Astrocyte (in vitro differentiated cells and primary cell): ENCODE measurements around the gene STAC2. TPM values are rescaled to one million over a fixed set of nuclear protein-coding genes. Genes with fewer than 3 reads are reported as not detected.

ENCODE experiments used
- DNase-seq: peaks from one replicate; pipeline ENCODE4 v3.0.0-alpha.2; 2010; ENCODE audit warnings: low read depth
- FAIRE-seq: peaks from 2 replicates; lab custom pipeline; 2011; peaks lifted over from hg19 to GRCh38; lab: Jason Lieb, UNC
- H2AFZ ChIP-seq: 2 replicates; pipeline ENCODE4 v1.6.0; 2012; ENCODE audit warnings: low read depth, low read length, inconsistent platforms
- H3K27ac ChIP-seq: 2 replicates; pipeline ENCODE4 v1.5.1; 2011; ENCODE audit warnings: low read depth, low read length, inconsistent platforms
- H3K27me3 ChIP-seq: 2 replicates; pipeline ENCODE4 v1.6.0; 2011; ENCODE audit warnings: low read length, inconsistent platforms; ENCODE audit not compliant: insufficient read depth
- H3K36me3 ChIP-seq: 2 replicates; pipeline ENCODE4 v1.5.1; 2011; ENCODE audit warnings: low read length, inconsistent platforms; ENCODE audit not compliant: insufficient read depth
- H3K4me1 ChIP-seq: 2 replicates; pipeline ENCODE4 v1.5.1; 2011; ENCODE audit warnings: low read length, inconsistent platforms; ENCODE audit not compliant: insufficient read depth
- H3K4me2 ChIP-seq: 2 replicates; pipeline ENCODE4 v1.6.0; 2012; ENCODE audit warnings: low read length, inconsistent platforms
- H3K4me3 ChIP-seq: 2 replicates; pipeline ENCODE4 v1.5.1; 2011; ENCODE audit warnings: low read depth, mild to moderate bottlenecking, low read length, inconsistent platforms; ENCODE audit not compliant: insufficient read depth
- H3K79me2 ChIP-seq: 2 replicates; pipeline ENCODE4 v1.6.0; 2012; ENCODE audit warnings: mild to moderate bottlenecking, low read length, inconsistent platforms; ENCODE audit not compliant: insufficient read depth
- H3K9ac ChIP-seq: 2 replicates; pipeline ENCODE4 v1.6.0; 2012; ENCODE audit warnings: mild to moderate bottlenecking, low read length, inconsistent platforms
- H3K9me3 ChIP-seq: 2 replicates; pipeline ENCODE4 v1.5.1; 2012; ENCODE audit warnings: low read depth, mild to moderate bottlenecking, low read length, inconsistent platforms; ENCODE audit not compliant: insufficient read depth
- H4K20me1 ChIP-seq: 2 replicates; pipeline ENCODE4 v1.6.0; 2012; ENCODE audit warnings: low read length, inconsistent platforms; ENCODE audit not compliant: insufficient read depth
- H3K27ac Mint-ChIP-seq: one replicate; pipeline ENCODE4 v1.8.0; 2021; ENCODE audit warnings: mild to moderate bottlenecking, mixed read lengths; ENCODE audit not compliant: unreplicated experiment
- H3K27me3 Mint-ChIP-seq: one replicate; pipeline ENCODE4 v1.8.0; 2021; ENCODE audit warnings: low read depth, mixed read lengths; ENCODE audit not compliant: unreplicated experiment
- H3K36me3 Mint-ChIP-seq: one replicate; pipeline ENCODE4 v1.8.0; 2021; ENCODE audit warnings: low read depth, mixed read lengths; ENCODE audit not compliant: unreplicated experiment
- H3K4me1 Mint-ChIP-seq: one replicate; pipeline ENCODE4 v1.8.0; 2021; ENCODE audit warnings: low read depth, mixed read lengths; ENCODE audit not compliant: unreplicated experiment
- H3K4me3 Mint-ChIP-seq: one replicate; pipeline ENCODE4 v1.8.0; 2021; ENCODE audit warnings: mild to moderate bottlenecking, moderate library complexity, mixed read lengths; ENCODE audit not compliant: unreplicated experiment
- H3K9me3 Mint-ChIP-seq: one replicate; pipeline ENCODE4 v1.8.0; 2021; ENCODE audit warnings: mild to moderate bottlenecking, mixed read lengths; ENCODE audit not compliant: unreplicated experiment
- EZH2 ChIP-seq: IDR thresholded peaks from 2 replicates; pipeline ENCODE4 v1.6.1; 2012; ENCODE audit warnings: mild to moderate bottlenecking, low read length, inconsistent platforms; ENCODE audit not compliant: insufficient read depth
- total RNA-seq: library from RNA; stranded (reverse); gene quantifications from 2 replicates; pipeline ENCODE4 v1.2.1, GENCODE V29; 2021
- TF ChIP-seq, protein P1 (sequence below): IDR thresholded peaks from 2 replicates; pipeline ENCODE4 v1.5.1; 2011; ENCODE audit warnings: low read depth, mild to moderate bottlenecking, inconsistent platforms, low read length, moderate library complexity; ENCODE audit not compliant: insufficient read depth

STAC2 gene
- total RNA-seq, 1 donor from 2014 or later: not detected

DNA sequence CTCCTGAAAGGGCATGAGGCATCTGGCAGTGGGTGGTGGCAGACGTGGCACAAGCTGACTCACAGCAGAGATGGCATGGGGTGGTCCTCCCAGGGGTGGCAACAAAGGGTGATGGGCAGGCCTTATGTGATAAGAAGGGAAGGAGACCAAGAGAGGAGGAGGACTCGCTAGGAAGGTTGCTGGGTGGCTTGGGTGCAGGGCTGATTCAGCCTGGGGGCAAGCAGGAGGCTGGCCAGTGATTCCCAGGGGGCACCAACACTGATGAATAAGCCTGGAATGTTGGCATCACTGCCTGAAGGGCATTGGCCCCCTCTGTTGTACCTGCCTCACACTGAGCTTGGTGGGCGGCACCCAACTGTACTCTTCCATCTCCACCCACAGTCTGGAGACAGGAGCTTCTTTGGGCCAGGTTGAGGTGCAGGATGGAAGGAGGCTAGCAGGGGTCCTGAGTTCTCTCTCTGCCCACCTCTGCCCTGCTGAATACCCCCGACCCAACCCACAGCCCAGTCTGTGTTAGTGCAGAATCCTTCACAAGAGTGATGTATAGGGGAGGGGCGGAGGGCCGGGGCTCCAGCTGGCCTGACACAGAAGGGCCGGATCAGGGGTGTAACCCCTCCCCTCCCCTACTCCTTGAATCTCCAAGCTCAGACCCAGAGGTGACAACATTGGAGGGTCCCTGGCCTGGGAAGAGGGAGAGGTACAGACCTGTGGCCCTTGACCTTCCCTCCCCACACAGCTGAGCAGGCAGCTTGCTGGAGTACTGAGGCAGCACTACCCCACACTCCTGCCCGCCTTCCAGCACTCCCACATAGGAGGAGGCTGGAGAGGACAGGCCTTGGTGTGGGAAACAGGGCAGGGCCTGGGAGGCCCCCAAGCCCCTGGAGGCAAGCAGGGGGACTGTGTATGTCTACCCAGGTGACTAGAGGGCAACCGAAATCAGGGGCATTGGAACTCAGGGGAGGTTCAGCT lies 2.6 kb downstream of the STAC2 start:
- no peaks in the 10 kb centered on the region for H3K36me3 Mint-ChIP-seq
- peaks cover 33% of the 10 kb centered on the region for H3K27me3 ChIP-seq

DNA sequence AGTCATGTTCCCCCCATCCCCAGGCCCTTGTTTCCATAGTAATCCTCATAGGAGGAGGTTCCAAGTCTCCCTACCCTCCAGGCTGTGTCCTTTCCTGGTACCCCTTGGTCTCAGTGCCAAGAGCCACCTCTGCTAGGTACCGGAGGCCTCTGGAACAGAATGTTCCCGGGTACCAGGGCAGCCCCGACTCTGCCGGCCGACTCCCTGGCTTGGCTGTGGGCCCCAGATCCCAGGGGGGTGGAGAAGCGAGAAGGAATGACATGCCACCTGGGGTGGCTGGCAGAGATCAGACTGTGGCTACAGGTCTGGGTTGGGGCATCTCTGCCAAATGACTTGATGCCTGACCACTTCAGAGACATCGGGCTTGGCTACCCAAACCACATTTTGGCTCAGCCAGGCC lies 3.6 kb downstream of the STAC2 start:
- no peak overlapping the region for H3K4me2 ChIP-seq
- H3K36me3 Mint-ChIP-seq: no peaks in the 10 kb centered on the region
- peaks cover 2% of the 10 kb centered on the region for H3K4me1 Mint-ChIP-seq
- H3K27ac ChIP-seq: no peak overlapping the region
- no peak for TF ChIP-seq EZH2
- TF ChIP-seq, protein P1, sequence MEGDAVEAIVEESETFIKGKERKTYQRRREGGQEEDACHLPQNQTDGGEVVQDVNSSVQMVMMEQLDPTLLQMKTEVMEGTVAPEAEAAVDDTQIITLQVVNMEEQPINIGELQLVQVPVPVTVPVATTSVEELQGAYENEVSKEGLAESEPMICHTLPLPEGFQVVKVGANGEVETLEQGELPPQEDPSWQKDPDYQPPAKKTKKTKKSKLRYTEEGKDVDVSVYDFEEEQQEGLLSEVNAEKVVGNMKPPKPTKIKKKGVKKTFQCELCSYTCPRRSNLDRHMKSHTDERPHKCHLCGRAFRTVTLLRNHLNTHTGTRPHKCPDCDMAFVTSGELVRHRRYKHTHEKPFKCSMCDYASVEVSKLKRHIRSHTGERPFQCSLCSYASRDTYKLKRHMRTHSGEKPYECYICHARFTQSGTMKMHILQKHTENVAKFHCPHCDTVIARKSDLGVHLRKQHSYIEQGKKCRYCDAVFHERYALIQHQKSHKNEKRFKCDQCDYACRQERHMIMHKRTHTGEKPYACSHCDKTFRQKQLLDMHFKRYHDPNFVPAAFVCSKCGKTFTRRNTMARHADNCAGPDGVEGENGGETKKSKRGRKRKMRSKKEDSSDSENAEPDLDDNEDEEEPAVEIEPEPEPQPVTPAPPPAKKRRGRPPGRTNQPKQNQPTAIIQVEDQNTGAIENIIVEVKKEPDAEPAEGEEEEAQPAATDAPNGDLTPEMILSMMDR: no peak
- no peak for DNase-seq
- peaks cover 6% of the 10 kb centered on the region for H3K4me1 ChIP-seq
- H3K27me3 Mint-ChIP-seq: peaks cover 51% of the 10 kb centered on the region
- H3K27me3 ChIP-seq: peaks cover 35% of the 10 kb centered on the region
- no peak overlapping the region for H3K9ac ChIP-seq
- H3K27ac Mint-ChIP-seq: no peak overlapping the region
- H3K9me3 Mint-ChIP-seq: no peaks in the 10 kb centered on the region
- no peaks in the 10 kb centered on the region for H3K36me3 ChIP-seq
- H3K4me3 ChIP-seq: no peak overlapping the region
- no peak for FAIRE-seq
- H4K20me1 ChIP-seq: no peaks in the 10 kb centered on the region
- H2AFZ ChIP-seq: no peak overlapping the region
- H3K4me3 Mint-ChIP-seq: no peak overlapping the region
- no peaks in the 10 kb centered on the region for H3K9me3 ChIP-seq
- no peaks in the 10 kb centered on the region for H3K79me2 ChIP-seq

More for the DNA sequence above, 2.6 kb downstream of the STAC2 start:
- Mint-ChIP-seq H3K27me3 (peaks cover 44% of the 10 kb centered on the region), H3K4me3 (no peak overlapping the region), H3K4me1 (peaks cover 2% of the 10 kb centered on the region), H3K9me3 (no peaks in the 10 kb centered on the region), H3K27ac (no peak overlapping the region)
- DNase-seq (no peak), FAIRE-seq (no peak)
- H4K20me1 ChIP-seq: no peaks in the 10 kb centered on the region
- H3K36me3 ChIP-seq: no peaks in the 10 kb centered on the region
- no peak overlapping the region for H2AFZ ChIP-seq
- no peaks in the 10 kb centered on the region for H3K79me2 ChIP-seq
- H3K27ac ChIP-seq: no peak overlapping the region
- H3K4me3 ChIP-seq: no peak overlapping the region
- H3K4me1 ChIP-seq: peaks cover 6% of the 10 kb centered on the region
- no peaks in the 10 kb centered on the region for H3K9me3 ChIP-seq
- H3K9ac ChIP-seq: no peak overlapping the region
- H3K4me2 ChIP-seq: no peak overlapping the region
- TF ChIP-seq, protein P1: no peak

DNA sequence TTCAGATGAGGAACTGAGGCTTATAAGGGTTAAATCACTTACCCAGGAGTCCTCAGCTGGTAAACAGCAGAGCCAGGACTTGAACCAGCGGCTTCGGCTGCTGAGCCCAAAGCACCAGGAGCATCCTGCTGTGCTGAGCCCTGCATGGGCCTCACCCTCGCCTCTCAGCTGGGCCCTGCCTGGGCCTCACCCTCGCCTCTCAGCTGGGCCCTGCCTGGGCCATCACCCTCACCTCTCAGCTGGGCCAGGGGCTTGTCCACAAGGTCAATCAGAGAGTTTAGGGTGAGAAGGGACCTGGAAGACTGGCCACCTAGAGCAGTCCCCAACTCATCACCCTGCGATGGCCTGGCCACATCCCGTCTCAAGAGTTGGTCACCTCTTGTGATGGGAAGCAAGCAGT lies 4.2 kb downstream of the STAC2 start:
- H3K27me3 ChIP-seq: peaks cover 38% of the 10 kb centered on the region
- Mint-ChIP-seq H3K27ac (no peak overlapping the region), H3K4me3 (no peak overlapping the region), H3K9me3 (no peaks in the 10 kb centered on the region), H3K36me3 (no peaks in the 10 kb centered on the region), H3K27me3 (peaks cover 57% of the 10 kb centered on the region), H3K4me1 (peaks cover 2% of the 10 kb centered on the region)
- H3K4me1 ChIP-seq: peaks cover 6% of the 10 kb centered on the region
- H2AFZ ChIP-seq: no peak overlapping the region
- H3K4me2 ChIP-seq: no peak overlapping the region
- H3K36me3 ChIP-seq: no peaks in the 10 kb centered on the region
- no peak overlapping the region for H3K9ac ChIP-seq
- H3K79me2 ChIP-seq: no peaks in the 10 kb centered on the region
- no peak for FAIRE-seq
- DNase-seq: no peak
- H3K4me3 ChIP-seq: no peak overlapping the region
- H3K9me3 ChIP-seq: no peaks in the 10 kb centered on the region
- no peak overlapping the region for H3K27ac ChIP-seq
- TF ChIP-seq, protein P1: no peak
- TF ChIP-seq EZH2: no peak
- no peaks in the 10 kb centered on the region for H4K20me1 ChIP-seq
